HFF-Myc (cell line): Measurements from ENCODE around the gene EYS.

Source experiments
- DNase-seq: peaks from one replicate; pipeline ENCODE4 v3.0.0-alpha.2; 2011; ENCODE audit warnings: low read depth; ENCODE audit errors: extremely low read depth
- H3K4me3 ChIP-seq: replicated peaks from 2 replicates; pipeline ENCODE4 v1.5.1; 2011; ENCODE audit warnings: low read depth, mild to moderate bottlenecking, control low read depth, low read length
- CTCF ChIP-seq: IDR thresholded peaks from 2 replicates; pipeline ENCODE4 v1.5.1; 2012; ENCODE audit warnings: mild to moderate bottlenecking, low read depth, low read length, control low read depth; ENCODE audit errors: missing control alignments

Gene EYS

GRCh38 chr6:65671922-65672321 is 35.1 kb downstream of the EYS start:
- no peak for DNase-seq

GRCh38 chr6:65667916-65668656 is 38.9 kb downstream of the EYS start:
- DNase-seq = no peak
- TF ChIP-seq CTCF = no peak
- H3K4me3 ChIP-seq = no peak overlapping the region

More at GRCh38 chr6:65671922-65672321, 35.1 kb downstream of the EYS start:
- no peak for TF ChIP-seq CTCF
- H3K4me3 ChIP-seq = no peak overlapping the region

GRCh38 chr6:65650086-65650485 is 56.9 kb downstream of the EYS start:
- no peak for TF ChIP-seq CTCF
- DNase-seq = no peak
- no peak overlapping the region for H3K4me3 ChIP-seq

GRCh38 chr6:65649392-65649791 is 57.6 kb downstream of the EYS start:
- no peak overlapping the region for H3K4me3 ChIP-seq
- no peak for DNase-seq
- no peak for TF ChIP-seq CTCF

GRCh38 chr6:65646544-65646943 is 60.5 kb downstream of the EYS start:
- TF ChIP-seq CTCF = no peak
- no peak for DNase-seq
- no peak overlapping the region for H3K4me3 ChIP-seq

GRCh38 chr6:65642776-65643175 is 64.2 kb downstream of the EYS start:
- TF ChIP-seq CTCF = no peak
- DNase-seq = no peak
- no peak overlapping the region for H3K4me3 ChIP-seq

- no peak overlapping the region for H3K4me3 ChIP-seq
- no peak for DNase-seq
Measured at GRCh38 chr6:65638047-65638831, 68.8 kb downstream of the EYS start.

More at GRCh38 chr6:65638047-65638831, 68.8 kb downstream of the EYS start:
- TF ChIP-seq CTCF = no peak
